ENCODE measurements around the gene GTPBP3.

DNA sequence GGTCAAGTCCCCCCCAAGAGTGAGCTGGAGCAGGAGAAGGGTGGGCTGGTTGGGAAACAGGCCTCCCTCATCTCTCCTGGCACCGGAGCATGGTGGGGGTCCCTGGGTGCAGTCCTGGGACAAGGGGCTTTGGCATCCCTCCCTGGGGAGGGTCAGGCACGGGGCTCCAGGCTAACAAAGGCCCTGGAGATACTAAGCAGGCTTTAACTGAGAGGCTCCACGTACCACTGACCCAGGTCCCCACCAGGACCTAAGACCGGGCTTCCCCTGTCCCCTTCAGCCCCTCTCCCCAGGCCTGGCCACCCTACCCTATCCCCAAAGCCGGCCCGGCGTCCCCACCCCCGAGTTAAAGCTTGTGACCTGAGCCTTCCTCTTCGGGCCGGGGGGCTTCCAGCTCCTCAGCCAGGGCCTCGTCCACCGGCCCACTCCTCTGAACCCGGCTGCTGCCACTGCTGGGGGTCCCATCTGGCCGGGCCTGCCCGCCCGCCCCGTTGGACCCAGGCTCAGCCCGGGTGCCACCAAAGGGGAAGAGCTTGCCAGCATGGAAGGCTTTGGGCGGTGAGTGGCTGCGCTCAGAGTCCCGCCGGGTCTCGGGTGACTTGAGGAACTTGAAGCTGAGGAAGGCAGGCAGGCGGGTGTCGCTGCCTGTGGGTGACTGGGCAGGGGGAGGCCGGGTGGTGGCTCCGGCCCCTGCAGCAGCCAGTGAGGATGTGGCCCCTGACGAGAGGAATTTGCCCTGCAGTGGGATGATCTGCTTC is 12.8 kb upstream of the GTPBP3 start:
- TF ChIP-seq, protein P1, sequence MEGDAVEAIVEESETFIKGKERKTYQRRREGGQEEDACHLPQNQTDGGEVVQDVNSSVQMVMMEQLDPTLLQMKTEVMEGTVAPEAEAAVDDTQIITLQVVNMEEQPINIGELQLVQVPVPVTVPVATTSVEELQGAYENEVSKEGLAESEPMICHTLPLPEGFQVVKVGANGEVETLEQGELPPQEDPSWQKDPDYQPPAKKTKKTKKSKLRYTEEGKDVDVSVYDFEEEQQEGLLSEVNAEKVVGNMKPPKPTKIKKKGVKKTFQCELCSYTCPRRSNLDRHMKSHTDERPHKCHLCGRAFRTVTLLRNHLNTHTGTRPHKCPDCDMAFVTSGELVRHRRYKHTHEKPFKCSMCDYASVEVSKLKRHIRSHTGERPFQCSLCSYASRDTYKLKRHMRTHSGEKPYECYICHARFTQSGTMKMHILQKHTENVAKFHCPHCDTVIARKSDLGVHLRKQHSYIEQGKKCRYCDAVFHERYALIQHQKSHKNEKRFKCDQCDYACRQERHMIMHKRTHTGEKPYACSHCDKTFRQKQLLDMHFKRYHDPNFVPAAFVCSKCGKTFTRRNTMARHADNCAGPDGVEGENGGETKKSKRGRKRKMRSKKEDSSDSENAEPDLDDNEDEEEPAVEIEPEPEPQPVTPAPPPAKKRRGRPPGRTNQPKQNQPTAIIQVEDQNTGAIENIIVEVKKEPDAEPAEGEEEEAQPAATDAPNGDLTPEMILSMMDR (IDR thresholded peaks at IDR 0.05): no peak
- no peak for TF ChIP-seq POLR2A (IDR thresholded peaks at IDR 0.05)

Measured in thyroid gland (tissue), 4 donors.